ENCODE data around the gene MGAT4D.
"Not testable (repeated sequence)": the region's sequence is repeated elsewhere in the genome, so short reads cannot be mapped to it uniquely, and the experiment has no call there.

Gene MGAT4D

GRCh38 chr4:140497747-140498636 is at the start of gene MGAT4D:
TSS of gene MGAT4D (minus strand) at chr4:140498293. CDS start at chr4:140498222, 71 bp downstream.
- DNase-seq (ENCODE audit: extremely low read depth in 1 of 2, low read depth in 1 of 2) = no peak

- no peak for DNase-seq (ENCODE audit: extremely low read depth in 1 of 2, low read depth in 1 of 2)
These were observed 35.9 kb upstream of the MGAT4D start for GRCh38 chr4:140533951-140534480.

- DNase-seq (ENCODE audit: extremely low read depth in 1 of 2, low read depth in 1 of 2) = no peak
These were observed 31.3 kb upstream of the MGAT4D start for GRCh38 chr4:140529434-140529833.

- peak; percentile 95 for DNase-seq (ENCODE audit: extremely low read depth in 1 of 2, low read depth in 1 of 2)
These were observed 26.0 kb upstream of the MGAT4D start, which contains the start of gene ELMOD2 for GRCh38 chr4:140523857-140524742. TSS of gene ELMOD2 (plus strand) at chr4:140524168. CDS start at chr4:140525429, 1,261 bp downstream.

GRCh38 chr4:140523370-140523856 is 25.3 kb upstream of the MGAT4D start:
- no peak for DNase-seq (ENCODE audit: extremely low read depth in 1 of 2, low read depth in 1 of 2)

GRCh38 chr4:140515423-140515822 is 17.3 kb upstream of the MGAT4D start:
- DNase-seq (ENCODE audit: extremely low read depth in 1 of 2, low read depth in 1 of 2) = no peak

GRCh38 chr4:140513765-140514164 is 15.7 kb upstream of the MGAT4D start:
- not testable (repeated sequence) for DNase-seq (ENCODE audit: extremely low read depth in 1 of 2, low read depth in 1 of 2)

GRCh38 chr4:140504261-140504660 is 6.2 kb upstream of the MGAT4D start:
- no peak for DNase-seq (ENCODE audit: extremely low read depth in 1 of 2, low read depth in 1 of 2)

- DNase-seq (ENCODE audit: extremely low read depth in 1 of 2, low read depth in 1 of 2) = no peak
These were observed 1.3 kb upstream of the MGAT4D start for GRCh38 chr4:140499391-140499790.

GRCh38 chr4:140497405-140497746 is 717 bp downstream of the MGAT4D start:
- DNase-seq (ENCODE audit: extremely low read depth in 1 of 2, low read depth in 1 of 2) = no peak

GRCh38 chr4:140485939-140486338 is 12.2 kb downstream of the MGAT4D start:
- DNase-seq (ENCODE audit: extremely low read depth in 1 of 2, low read depth in 1 of 2) = no peak

GRCh38 chr4:140483445-140483844 is 14.6 kb downstream of the MGAT4D start:
- no peak for DNase-seq (ENCODE audit: extremely low read depth in 1 of 2, low read depth in 1 of 2)

- no peak for DNase-seq (ENCODE audit: extremely low read depth in 1 of 2, low read depth in 1 of 2)
These were observed 25.9 kb downstream of the MGAT4D start for GRCh38 chr4:140472156-140472555.

- no peak for DNase-seq (ENCODE audit: extremely low read depth in 1 of 2, low read depth in 1 of 2)
These were observed 28.0 kb downstream of the MGAT4D start for GRCh38 chr4:140469791-140470733.

GRCh38 chr4:140466146-140466545 is 31.9 kb downstream of the MGAT4D start:
- no peak for DNase-seq (ENCODE audit: extremely low read depth in 1 of 2, low read depth in 1 of 2)

GRCh38 chr4:140463614-140464013 is 34.5 kb downstream of the MGAT4D start:
- DNase-seq (ENCODE audit: extremely low read depth in 1 of 2, low read depth in 1 of 2) = no peak

- DNase-seq (ENCODE audit: extremely low read depth in 1 of 2, low read depth in 1 of 2) = no peak
These were observed 34.9 kb downstream of the MGAT4D start for GRCh38 chr4:140463182-140463581.

- DNase-seq (ENCODE audit: extremely low read depth in 1 of 2, low read depth in 1 of 2) = no peak
These were observed 47.7 kb downstream of the MGAT4D start for GRCh38 chr4:140450352-140450751.

GRCh38 chr4:140448830-140449229 is 49.3 kb downstream of the MGAT4D start:
- DNase-seq (ENCODE audit: extremely low read depth in 1 of 2, low read depth in 1 of 2) = no peak

GRCh38 chr4:140448162-140448561 is 49.9 kb downstream of the MGAT4D start:
- DNase-seq (ENCODE audit: extremely low read depth in 1 of 2, low read depth in 1 of 2) = no peak

All from activated CD8-positive, alpha-beta memory T cell treated with anti-CD3 and anti-CD28 coated beads for 1 hour (primary cell).